HepG2 (cell line): ENCODE data around the gene SKP1. TPM values are rescaled to one million over a fixed set of nuclear protein-coding genes. Genes with fewer than 3 reads are reported as not detected.

Experiments
- ATAC-seq: fragments of 200-7000 bp; cut with Tn5 transposase; 3 replicates; pipeline ENCODE4 v1.9.1; 2020; ENCODE audit warnings: mild to moderate bottlenecking, moderate library complexity
- BruUV-seq: library from RNA; stranded (reverse); fragments of 400-500 nt; replicated peaks from 2 replicates; lab custom pipeline; 2021; lab: Mats Ljungman, UMichigan
- CTCF ChIA-PET: fragments of 300-600 bp; formaldehyde crosslinking; extraction: SDS; loops from one replicate; lab custom pipeline; 2021; ENCODE audit warnings: low total read pairs, inconsistent platforms, low intra/inter-chr PET ratio; lab: Yijun Ruan, JAX
- POLR2A ChIA-PET: fragments of 350-600 bp; sonication (Branson Sonifier 250); formaldehyde crosslinking; loops from one replicate; lab custom pipeline; 2020; ENCODE audit warnings: antibody characterized with exemption, inconsistent platforms; lab: Yijun Ruan, JAX
- DNase-seq: peaks from one replicate; pipeline ENCODE4 v3.0.0-alpha.2; 2015; ENCODE audit warnings: low spot score
- FAIRE-seq: peaks from 3 replicates; lab custom pipeline; 2011; peaks lifted over from hg19 to GRCh38; lab: Jason Lieb, UNC
- H2AFZ ChIP-seq: one replicate; pipeline ENCODE4 v1.6.1; 2011; ENCODE audit warnings: low read length, inconsistent platforms
- H3K27ac ChIP-seq: fragments of 300-600 bp; 3 replicates; pipeline ENCODE4 v1.8.0; 2011; ENCODE audit warnings: mixed run types, mild to moderate bottlenecking, mixed read lengths, low read length, inconsistent platforms; ENCODE audit not compliant: insufficient read depth; ENCODE audit errors: extremely low read length
- H3K27me3 ChIP-seq, 2 experiments: fragments of 200-600 bp in 1 of 2; 2 replicates in 1 of 2; 3 replicates in 1 of 2; pipeline versions ENCODE4 v1.6.0 to v1.8.0; 2011; ENCODE audit warnings: low read length in 2 of 2, mild to moderate bottlenecking in 2 of 2, moderate library complexity in 2 of 2, inconsistent platforms in 1 of 2; ENCODE audit not compliant: insufficient read depth in 2 of 2, control insufficient read depth in 1 of 2
- H3K36me3 ChIP-seq, 2 experiments: fragments of 200-600 bp in 1 of 2; replicated peaks in 1 of 2; 2 replicates in 1 of 2; 3 replicates in 1 of 2; pipeline versions ENCODE4 v1.5.1 to v1.8.0; 2011; ENCODE audit warnings: low read length in 2 of 2, inconsistent platforms in 1 of 2; ENCODE audit not compliant: insufficient read depth in 2 of 2, control insufficient read depth in 1 of 2
- H3K4me1 ChIP-seq: 2 replicates; pipeline ENCODE4 v1.5.1; 2012; ENCODE audit warnings: low read length, inconsistent platforms; ENCODE audit not compliant: insufficient read depth
- H3K4me2 ChIP-seq: 2 replicates; pipeline ENCODE4 v1.6.0; 2011; ENCODE audit warnings: low read depth, low read length, inconsistent platforms
- H3K4me3 ChIP-seq, 3 experiments: fragments of 200-600 bp in 1 of 3; sonication (generic), shearing (Covaris generic) in 1 of 3; replicated peaks in 1 of 3; 2 replicates each; pipeline ENCODE4 v1.5.1; 2011 to 2016; ENCODE audit warnings: low read length in 3 of 3, inconsistent platforms in 2 of 3, low read depth in 2 of 3, mild to moderate bottlenecking in 2 of 3, control low read depth in 1 of 3, mixed read lengths in 1 of 3; ENCODE audit not compliant: insufficient read depth in 1 of 3
- H3K79me2 ChIP-seq: one replicate; pipeline ENCODE4 v1.6.1; 2011; ENCODE audit warnings: low read length, inconsistent platforms; ENCODE audit not compliant: insufficient read depth
- H3K9ac ChIP-seq: 2 replicates; pipeline ENCODE4 v1.6.0; 2011; ENCODE audit warnings: mild to moderate bottlenecking, low read depth, low read length, inconsistent platforms; ENCODE audit not compliant: insufficient read depth
- H3K9me3 ChIP-seq: 2 replicates; pipeline ENCODE4 v1.5.1; 2012; ENCODE audit warnings: mild to moderate bottlenecking, low read length
- H4K20me1 ChIP-seq: 2 replicates; pipeline ENCODE4 v1.6.0; 2011; ENCODE audit warnings: inconsistent platforms, mild to moderate bottlenecking, low read length, moderate library complexity; ENCODE audit not compliant: insufficient read depth
- AGO2 ChIP-seq: fragments of 200-400 bp; formaldehyde crosslinking; optimal IDR thresholded peaks from 2 replicates; pipeline ENCODE3; 2017; ENCODE audit warnings: mild to moderate bottlenecking, low read depth, low read length, moderate library complexity
- HOXA5 ChIP-seq: sonication (generic); formaldehyde crosslinking; IDR thresholded peaks from 2 replicates; pipeline ENCODE4 v1.4.0; 2020; ENCODE audit warnings: missing genetic modification reagents
- ISX ChIP-seq: sonication (generic); formaldehyde crosslinking; conservative IDR thresholded peaks from 2 replicates; pipeline ENCODE4 v1.5.0; 2020; ENCODE audit warnings: missing genetic modification reagents
- THYN1 ChIP-seq: sonication (generic); formaldehyde crosslinking; IDR thresholded peaks from 2 replicates; pipeline ENCODE4 v1.8.1; 2023; ENCODE audit warnings: low read depth, mild to moderate bottlenecking, moderate library complexity, missing genetic modification reagents, borderline replicate concordance
- TP53 ChIP-seq: sonication (generic); formaldehyde crosslinking; conservative IDR thresholded peaks from 2 replicates; pipeline ENCODE4 v1.4.0; 2020; ENCODE audit warnings: missing genetic modification reagents
- ZNF296 ChIP-seq: sonication (generic); formaldehyde crosslinking; conservative IDR thresholded peaks from 2 replicates; pipeline ENCODE4 v1.5.0; 2020; ENCODE audit warnings: mild to moderate bottlenecking, missing genetic modification reagents
- ZNF496 ChIP-seq: sonication (generic); formaldehyde crosslinking; IDR thresholded peaks from 2 replicates; pipeline ENCODE4 v1.8.1; 2023; ENCODE audit warnings: mild to moderate bottlenecking, moderate library complexity, missing genetic modification reagents; ENCODE audit not compliant: insufficient replicate concordance
- WGBS: methylation state at CpG from one replicate; pipeline ENCODE4 v1.1.6; 2017; ENCODE audit warnings: low lambda C conversion rate; 5-methylcytosine and 5-hydroxymethylcytosine counted together
- in situ Hi-C: cut with HindIII; loops from 2 replicates; pipeline ENCODE4 v1.10.0; 2017; ENCODE audit warnings: low pct_unique_long_range_greater_than_20kb; ENCODE audit not compliant: extremely low pct_ligation_motif_present
- intact Hi-C: fragments of 100-400 bp; cut with micrococcal nuclease; formaldehyde crosslinking; loops from one replicate; pipeline ENCODE4 v1.10.0; 2022; ENCODE audit not compliant: unreplicated experiment
- polyA plus RNA-seq, 8 experiments: library from polyadenylated mRNA; depleted of rRNA in 3 of 8; stranded (reverse) in 7 of 8; unstranded in 1 of 8; fragments of >200 nt; fragmentation: Illumina TruSeq in 4 of 8; extraction: Trizol in 4 of 8; gene quantifications; 2 replicates each; pipeline versions ENCODE4 v1.2.1 to v1.2.3, GENCODE V29; 2011 to 2016; ENCODE audit warnings: low read depth in 4 of 8, missing spikeins in 1 of 8, mixed read lengths in 1 of 8; ENCODE audit not compliant: insufficient read depth in 1 of 8
- total RNA-seq, 5 experiments: library from RNA; depleted of rRNA; stranded (reverse); fragments of >200 nt; fragmentation: Illumina TruSeq; extraction: Trizol; gene quantifications; 2 replicates each; pipeline ENCODE4 v1.2.3, GENCODE V29; 2016; ENCODE audit warnings: low read depth in 1 of 5
- TF ChIP-seq, protein P1 (sequence below): sonication (generic); formaldehyde crosslinking; conservative IDR thresholded peaks from 2 replicates; pipeline ENCODE4 v1.4.0; 2020; ENCODE audit warnings: missing genetic modification reagents

Gene SKP1
- total and polyA plus RNA-seq, 2 of the 13 experiments (the other 11 are each of a cell fraction or from before 2014, with no cell fraction given), result 134 to 340 TPM

DNA sequence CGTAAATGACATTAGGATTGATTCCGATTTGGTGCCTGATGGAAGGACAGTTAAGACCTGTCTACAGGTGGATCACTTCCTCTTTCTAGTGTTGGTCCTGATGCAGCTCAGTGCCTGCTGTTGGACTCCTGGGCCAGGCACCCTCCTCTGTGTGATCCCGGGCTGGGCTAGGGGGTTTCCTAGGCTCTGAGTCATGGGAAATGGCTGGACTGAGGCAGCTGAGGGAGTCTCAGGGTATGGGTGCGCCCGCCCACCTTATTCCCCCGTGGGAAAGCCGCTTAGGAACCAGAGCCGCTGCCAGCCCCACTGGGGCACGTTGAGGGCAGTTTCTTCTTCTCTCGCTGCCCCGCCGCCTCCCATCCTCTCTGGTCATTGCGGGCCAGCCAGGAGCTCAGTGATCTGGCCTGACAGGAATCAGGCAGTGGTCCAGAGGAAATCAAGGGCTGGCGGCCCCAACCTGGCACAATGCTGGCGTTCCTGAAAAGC is 49.3 kb downstream of the SKP1 start:
- H3K79me2 ChIP-seq, result no peaks in the 10 kb centered on the region
- ChIA-PET CTCF (no interaction called here), POLR2A (interaction anchor here (1.3 kb wide), 1 partner anchor 29 kb away, joined by 3 read pairs; no protein-coding TSS in a partner anchor)
- H3K4me3 ChIP-seq, result no peak overlapping the region
- ATAC-seq, result no peak
- in situ Hi-C loops, result no loop called here
- no peaks in the 10 kb centered on the region for H3K9me3 ChIP-seq
- WGBS, result 90% methylated on average over 11 of the region's 15 CpGs
- TF ChIP-seq ZNF496 (no peak), TP53 (CRISPR knock-in tag) (no peak), ZNF296 (no peak), ISX (CRISPR knock-in tag) (no peak), AGO2 (peak; percentile 2), HOXA5 (CRISPR knock-in tag) (no peak), THYN1 (no peak)
- TF ChIP-seq, protein P1, sequence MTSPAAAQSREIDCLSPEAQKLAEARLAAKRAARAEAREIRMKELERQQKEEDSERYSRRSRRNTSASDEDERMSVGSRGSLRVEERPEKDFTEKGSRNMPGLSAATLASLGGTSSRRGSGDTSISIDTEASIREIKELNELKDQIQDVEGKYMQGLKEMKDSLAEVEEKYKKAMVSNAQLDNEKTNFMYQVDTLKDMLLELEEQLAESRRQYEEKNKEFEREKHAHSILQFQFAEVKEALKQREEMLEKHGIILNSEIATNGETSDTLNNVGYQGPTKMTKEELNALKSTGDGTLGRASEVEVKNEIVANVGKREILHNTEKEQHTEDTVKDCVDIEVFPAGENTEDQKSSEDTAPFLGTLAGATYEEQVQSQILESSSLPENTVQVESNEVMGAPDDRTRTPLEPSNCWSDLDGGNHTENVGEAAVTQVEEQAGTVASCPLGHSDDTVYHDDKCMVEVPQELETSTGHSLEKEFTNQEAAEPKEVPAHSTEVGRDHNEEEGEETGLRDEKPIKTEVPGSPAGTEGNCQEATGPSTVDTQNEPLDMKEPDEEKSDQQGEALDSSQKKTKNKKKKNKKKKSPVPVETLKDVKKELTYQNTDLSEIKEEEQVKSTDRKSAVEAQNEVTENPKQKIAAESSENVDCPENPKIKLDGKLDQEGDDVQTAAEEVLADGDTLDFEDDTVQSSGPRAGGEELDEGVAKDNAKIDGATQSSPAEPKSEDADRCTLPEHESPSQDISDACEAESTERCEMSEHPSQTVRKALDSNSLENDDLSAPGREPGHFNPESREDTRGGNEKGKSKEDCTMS (CRISPR knock-in tag), result no peak
- H3K27ac ChIP-seq, result no peak overlapping the region
- H3K9ac ChIP-seq, result no peak overlapping the region
- peaks cover 3 to 18% of the 10 kb centered on the region in 2 experiments; a peak in 4 of 5 replicates for H3K36me3 ChIP-seq
- BruUV-seq, result no TSS peak
- intact Hi-C loops, result no loop called here
- H3K4me1 ChIP-seq, result peaks cover 10% of the 10 kb centered on the region; the same call in 1 of the 2 replicates
- H3K27me3 ChIP-seq, result no peaks in the 10 kb centered on the region
- H3K4me2 ChIP-seq, result no peak overlapping the region
- no peak overlapping the region for H2AFZ ChIP-seq
- no peaks in the 10 kb centered on the region for H4K20me1 ChIP-seq
- DNase-seq, result no peak
- no peak for FAIRE-seq
